T1000 (cell line): ENCODE data around the gene GRPEL1.

ENCODE experiments used
- DNase-seq: peaks from one replicate; lab custom pipeline; 2025; ENCODE audit warnings: mixed read lengths; lab: John Stamatoyannopoulos, UW

GRPEL1 gene

DNA sequence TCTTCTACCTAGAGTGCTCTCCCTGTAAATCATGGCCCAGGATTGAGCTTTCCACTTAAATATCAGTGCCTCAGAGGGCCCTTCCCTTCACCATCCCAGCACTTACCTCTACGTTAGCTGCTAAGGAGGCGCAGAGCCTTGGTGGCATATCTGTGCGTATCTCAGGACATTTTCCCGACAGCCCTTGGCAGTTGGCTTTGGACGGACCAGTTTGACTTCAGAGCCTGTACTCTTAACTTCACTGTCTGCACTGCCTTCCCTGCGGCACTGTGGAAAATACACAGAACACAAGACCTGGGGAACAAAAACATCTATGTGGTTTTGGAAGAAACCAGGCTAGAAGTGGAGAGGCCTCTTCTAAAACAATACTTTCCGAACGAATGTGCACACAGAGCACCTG is 22.3 kb downstream of the GRPEL1 start:
- no peak for DNase-seq

DNA sequence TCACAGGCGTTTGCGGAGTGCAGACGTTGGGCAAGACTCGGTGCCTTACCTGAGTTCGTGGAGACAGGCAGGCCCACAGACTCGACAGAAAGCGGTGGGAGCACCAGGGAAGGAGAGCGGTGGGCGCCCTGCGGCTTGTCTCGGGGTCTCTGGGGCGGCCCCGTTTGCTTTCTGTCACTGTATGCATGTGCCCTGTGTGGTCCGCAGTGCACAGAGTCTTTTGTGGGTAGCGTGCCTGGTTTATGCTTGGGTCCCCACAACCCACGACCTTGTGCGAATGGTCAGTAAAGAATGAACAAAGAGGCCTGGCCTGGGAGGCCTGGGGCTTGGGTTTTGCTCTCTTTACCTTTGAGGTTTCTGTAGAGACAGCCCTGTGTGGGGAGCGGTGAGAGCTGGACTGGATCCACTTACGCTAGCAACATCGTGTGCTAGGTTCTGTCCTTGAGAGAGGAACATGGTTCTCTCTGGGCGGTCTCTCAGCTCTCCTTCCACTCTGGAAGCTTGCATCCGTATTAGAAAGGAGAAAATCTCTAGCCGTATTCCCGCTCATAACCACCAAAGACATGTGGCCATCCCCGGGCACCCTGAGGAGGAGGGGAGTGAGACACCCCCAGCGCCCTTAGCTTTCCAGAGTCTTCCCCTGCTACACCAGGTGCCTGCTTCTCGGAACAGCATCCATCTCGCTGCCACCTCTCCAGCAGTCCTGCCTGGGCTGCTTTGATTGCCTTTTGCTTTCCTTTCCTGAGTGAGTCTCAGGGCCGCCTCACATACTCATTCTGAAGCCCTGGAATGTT is 23.5 kb downstream of the GRPEL1 start:
- DNase-seq, result no peak

GRCh38 chr4:7043284-7044136 is 24.4 kb downstream of the GRPEL1 start, which contains the start of gene TADA2B:
TADA2B (plus strand) TSS chr4:7043372; CDS start chr4:7043580, 208 bp downstream.
- DNase-seq, result peak; percentile 41

DNA sequence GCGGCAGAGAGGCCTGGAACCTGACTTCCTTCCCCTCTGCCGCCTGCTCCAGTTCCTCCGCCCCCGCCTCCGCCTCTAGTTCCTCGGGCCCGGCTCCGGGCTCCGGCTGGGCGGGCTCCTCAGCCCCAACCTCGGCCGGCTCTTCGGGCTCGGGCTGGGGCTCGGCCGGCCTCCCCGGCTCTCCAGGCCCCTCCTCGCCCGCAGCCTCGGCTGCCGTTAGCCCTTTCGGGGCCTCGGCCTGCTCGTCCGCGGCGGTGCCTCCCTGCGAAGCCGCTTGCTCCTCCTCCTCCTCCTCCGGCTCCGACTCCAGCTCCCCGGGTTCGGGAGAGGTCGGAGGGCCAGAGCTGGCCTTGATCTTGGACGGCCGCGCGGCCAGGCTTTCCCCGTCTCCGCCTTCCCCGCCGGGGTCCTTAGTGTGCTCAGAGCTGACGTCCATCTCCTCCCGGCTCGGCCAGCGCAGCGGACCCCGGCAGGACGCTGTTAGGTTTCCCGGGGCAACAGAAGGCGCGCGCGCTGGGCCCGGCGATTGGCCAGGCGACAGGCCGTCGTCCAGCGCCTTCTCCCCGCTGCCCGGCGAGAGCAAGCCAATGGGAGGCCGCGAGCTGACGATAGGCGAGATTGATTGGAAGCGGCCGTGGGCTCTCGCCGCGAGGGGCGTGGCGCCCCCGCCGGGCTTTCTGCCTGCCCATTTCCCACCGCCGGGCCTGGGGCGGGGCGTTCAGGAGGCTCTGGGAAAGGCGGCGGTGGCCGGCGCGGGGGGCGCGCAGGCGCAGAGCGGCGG is 25.2 kb downstream of the GRPEL1 start:
- peak; percentile 97 for DNase-seq

DNA sequence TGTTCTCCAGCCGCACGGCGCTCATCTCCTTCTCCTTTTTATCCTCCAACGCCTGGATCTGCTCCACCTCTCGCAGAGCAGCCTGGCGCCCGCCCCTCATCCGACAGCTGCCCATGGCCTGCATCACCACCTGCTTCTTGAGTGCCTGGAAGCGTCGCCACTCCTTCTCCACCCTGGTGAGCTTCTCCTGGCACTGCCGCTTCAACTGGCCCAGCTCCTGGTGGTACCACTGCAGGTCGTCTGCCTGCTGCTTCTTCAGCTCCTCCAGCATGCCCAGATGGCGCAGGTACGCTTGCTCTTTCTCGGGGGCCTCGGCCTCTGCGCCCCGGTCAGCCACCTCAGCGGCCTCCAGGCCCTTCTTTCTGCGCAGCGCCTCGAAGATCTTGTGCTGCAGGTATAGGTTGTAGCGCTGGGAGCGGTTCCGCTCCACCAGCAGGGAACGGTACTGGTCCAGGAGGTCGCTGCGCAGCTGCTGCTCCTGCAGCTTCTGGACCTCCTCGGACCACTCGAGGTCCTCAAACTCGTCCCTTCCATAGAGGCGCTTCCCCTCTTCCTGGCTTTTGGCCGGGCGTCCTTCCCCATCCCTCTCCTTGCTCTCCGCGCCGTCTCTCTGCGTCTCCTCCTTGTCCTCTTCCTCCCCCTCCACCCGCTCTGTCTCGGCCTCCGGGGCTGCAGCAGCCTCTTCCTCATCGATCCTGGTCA is 25.9 kb downstream of the GRPEL1 start:
- no peak for DNase-seq

- no peak for DNase-seq
These were observed 26.6 kb downstream of the GRPEL1 start for GRCh38 chr4:7041246-7041645.

DNA sequence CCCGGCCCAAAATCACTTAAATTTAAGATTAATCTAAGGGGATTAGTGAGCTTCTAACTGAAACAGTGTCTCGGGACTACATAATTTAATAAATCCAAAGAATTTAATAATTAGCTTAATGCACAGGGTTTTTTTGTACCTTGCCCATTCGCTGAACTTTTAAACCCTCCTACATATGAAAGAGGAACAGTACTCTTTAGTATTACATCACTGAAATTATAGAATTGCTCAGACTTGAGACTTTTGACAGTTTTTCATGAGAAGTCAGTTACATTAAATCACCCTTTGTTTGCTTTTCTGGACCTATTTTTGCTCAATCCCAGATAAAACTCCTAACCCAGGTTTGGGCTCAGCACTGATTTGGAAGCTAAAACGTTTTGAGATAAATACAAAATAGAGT is 27.1 kb downstream of the GRPEL1 start:
- DNase-seq, result no peak

- no peak for DNase-seq
These were observed 30.4 kb downstream of the GRPEL1 start for GRCh38 chr4:7037425-7037824.

- no peak for DNase-seq
These were observed 33.4 kb downstream of the GRPEL1 start for GRCh38 chr4:7034262-7035081.

DNA sequence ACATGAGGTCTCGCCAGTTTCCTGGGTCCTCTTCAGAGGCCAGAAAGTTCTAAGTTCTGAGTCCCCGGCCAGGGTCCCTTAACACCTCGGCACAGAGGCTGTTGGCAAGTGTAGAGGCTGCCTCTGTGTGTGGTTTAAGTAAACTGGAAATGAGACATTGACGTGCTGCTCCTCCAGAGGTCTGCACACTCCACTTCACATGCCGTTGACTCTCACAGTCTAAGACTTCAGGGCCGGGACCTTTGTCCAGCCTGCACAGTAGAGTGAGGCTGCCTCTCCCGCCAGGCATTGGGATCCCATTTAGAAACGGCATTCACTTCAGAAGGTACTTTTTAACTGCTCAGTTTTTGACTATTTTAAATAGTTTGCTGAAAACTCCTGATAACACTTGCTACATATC is 35.3 kb downstream of the GRPEL1 start:
- no peak for DNase-seq

GRCh38 chr4:7031558-7032449 is 36.1 kb downstream of the GRPEL1 start:
- DNase-seq, result peak; percentile 42

DNA sequence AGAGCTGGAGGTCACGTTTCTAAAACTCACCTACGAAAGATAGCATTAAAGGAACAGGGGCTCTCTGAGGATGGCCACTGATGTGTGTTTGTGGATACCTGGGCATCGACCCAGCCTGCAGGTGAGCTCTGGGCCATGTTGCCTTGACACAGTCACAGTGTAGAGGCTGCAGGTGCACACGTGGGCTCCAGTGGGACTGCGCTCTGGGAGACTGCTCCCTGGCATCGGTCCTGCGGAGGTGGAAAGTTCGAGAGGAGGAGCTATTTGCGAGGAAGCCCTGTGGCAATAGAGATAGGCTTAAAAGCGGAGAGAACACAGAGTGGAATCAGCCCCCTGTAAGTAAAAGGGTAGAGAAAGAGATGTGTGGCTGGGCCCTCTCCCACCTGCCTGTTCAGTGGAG is 37.0 kb downstream of the GRPEL1 start:
- no peak for DNase-seq

DNA sequence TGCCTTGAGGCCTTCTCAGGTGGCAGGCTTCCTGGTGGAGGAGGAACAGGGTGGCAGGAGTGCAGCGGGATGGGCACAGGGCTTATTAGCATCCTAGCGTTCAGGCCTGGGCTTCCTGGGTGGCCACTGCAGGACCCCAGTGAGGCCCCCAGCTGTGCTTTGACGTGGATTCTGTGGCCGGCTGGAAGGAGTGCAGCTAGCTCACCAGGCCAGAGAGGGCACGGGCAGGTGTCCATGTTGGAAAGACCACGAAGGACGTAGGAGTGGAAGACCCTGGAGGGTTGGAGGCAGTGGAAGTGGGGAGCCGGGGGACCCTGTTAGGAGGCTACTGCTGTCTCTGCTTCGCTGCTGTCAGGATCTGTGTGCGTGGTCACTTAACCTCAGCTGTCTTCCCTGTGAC is 37.9 kb downstream of the GRPEL1 start:
- no peak for DNase-seq

DNA sequence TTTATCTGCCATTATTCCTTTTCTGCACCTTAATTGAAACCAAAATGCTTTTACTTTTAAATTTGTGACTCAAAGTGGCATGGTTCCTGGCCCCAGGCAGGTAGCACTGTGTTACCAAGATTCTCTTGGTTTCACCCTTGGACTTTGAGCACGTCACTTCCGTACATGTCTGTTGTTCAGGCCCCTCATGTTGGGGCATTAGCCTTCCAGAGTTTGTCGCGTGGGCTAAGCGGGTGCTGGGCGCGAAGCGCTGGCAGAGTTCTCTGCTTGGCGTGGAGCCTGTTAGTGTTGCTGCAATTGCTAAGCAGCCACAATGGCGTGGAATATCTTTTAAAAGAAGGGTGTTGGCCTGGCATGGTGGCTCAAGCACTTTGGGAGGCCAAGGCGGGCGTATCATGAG is 38.7 kb downstream of the GRPEL1 start:
- no peak for DNase-seq

GRCh38 chr4:7027913-7028312 is 40.0 kb downstream of the GRPEL1 start:
- DNase-seq, result no peak

DNA sequence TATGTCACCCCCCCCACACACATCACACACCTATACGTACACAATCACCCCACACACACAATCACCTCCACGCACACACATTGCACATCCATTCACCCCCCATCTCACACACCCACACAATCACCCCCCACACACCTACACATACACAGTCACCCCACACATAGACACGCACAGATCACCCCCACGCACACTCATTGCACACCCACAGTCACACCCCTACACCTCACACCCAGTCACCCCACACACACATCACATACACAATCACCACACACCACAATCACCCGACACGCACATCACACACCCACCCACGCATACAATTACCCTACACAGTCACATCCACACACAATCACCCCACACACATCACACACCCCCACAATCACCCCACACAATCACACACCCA is 40.6 kb downstream of the GRPEL1 start:
- no peak for DNase-seq

GRCh38 chr4:7026107-7026506 is 41.8 kb downstream of the GRPEL1 start:
- no peak for DNase-seq

DNA sequence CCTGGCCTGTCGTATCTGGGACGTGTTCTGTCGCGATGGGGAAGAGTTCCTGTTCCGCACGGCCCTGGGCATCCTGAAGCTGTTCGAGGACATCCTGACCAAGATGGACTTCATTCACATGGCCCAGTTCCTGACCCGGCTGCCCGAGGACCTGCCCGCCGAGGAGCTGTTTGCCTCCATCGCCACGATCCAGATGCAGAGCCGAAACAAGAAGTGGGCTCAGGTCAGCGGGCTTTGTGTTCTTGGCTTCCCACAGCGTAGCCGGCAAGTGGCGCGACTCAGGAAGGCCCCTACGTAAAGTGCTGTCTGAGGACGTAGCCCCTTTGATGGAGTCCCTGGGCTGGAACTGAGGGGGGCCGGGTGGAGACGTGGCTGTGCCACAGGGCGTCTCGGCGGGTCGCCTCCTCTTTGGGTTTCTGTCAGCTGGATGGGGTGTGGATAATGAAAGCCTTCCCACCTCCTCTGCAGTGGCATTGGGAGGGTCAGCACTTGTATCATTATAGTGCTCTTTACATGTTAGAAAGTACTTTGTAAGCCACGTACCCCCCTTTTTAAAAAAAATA is 42.7 kb downstream of the GRPEL1 start:
- no peak for DNase-seq

DNA sequence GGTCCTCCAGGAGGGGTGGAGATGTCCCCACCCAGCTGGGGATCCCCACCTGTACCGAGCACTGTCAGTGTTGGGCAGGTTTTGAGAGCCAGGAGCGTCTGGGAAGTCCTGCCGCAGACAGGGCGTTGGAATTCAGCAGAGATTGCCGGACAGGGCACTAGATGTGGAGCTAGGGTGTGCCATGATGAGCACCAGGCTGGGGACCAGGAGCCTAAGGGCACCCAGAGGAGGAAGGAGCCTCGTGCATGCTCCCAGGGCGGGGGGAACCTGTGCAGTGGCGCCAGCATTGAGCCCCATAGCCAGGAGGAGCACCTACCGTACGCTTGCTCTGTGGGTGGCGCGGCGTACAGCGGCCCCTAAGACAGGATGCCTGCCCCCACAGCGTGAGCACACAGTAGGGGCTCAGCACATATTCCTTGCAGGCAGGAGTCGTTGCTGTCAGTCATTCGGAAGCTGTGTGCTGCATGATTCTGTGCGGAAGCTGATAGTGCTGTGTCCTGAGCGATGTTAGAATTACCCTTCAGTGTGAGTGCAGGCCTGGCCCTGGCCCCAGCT is 43.5 kb downstream of the GRPEL1 start:
- DNase-seq, result no peak
